Endothelial cell (in vitro differentiated cells): ENCODE data around the gene NRXN3. TPM values are rescaled to one million over a fixed set of nuclear protein-coding genes. Genes with fewer than 3 reads are reported as not detected.
"Not testable (repeated sequence)": the region's sequence is repeated elsewhere in the genome, so short reads cannot be mapped to it uniquely, and the experiment has no call there.

Experiments used
- DNase-seq: peaks from one replicate; pipeline ENCODE4 v3.0.0; 2021; ENCODE audit warnings: low spot score
- H3K27ac Mint-ChIP-seq: one replicate; pipeline ENCODE4 v1.8.0; 2021; ENCODE audit warnings: mixed read lengths, inconsistent platforms; ENCODE audit not compliant: unreplicated experiment
- H3K27me3 Mint-ChIP-seq: one replicate; pipeline ENCODE4 v1.8.0; 2021; ENCODE audit warnings: mild to moderate bottlenecking, moderate library complexity, mixed read lengths, inconsistent platforms; ENCODE audit not compliant: unreplicated experiment
- H3K36me3 Mint-ChIP-seq: one replicate; pipeline ENCODE4 v1.8.0; 2021; ENCODE audit warnings: mild to moderate bottlenecking, low read depth, mixed read lengths, inconsistent platforms; ENCODE audit not compliant: unreplicated experiment
- H3K4me1 Mint-ChIP-seq: one replicate; pipeline ENCODE4 v1.8.0; 2021; ENCODE audit warnings: mild to moderate bottlenecking, mixed read lengths, inconsistent platforms; ENCODE audit not compliant: unreplicated experiment
- H3K4me3 Mint-ChIP-seq: one replicate; pipeline ENCODE4 v1.8.0; 2021; ENCODE audit warnings: mild to moderate bottlenecking, mixed read lengths, inconsistent platforms; ENCODE audit not compliant: unreplicated experiment
- H3K9me3 Mint-ChIP-seq: one replicate; pipeline ENCODE4 v1.8.0; 2021; ENCODE audit warnings: mixed read lengths, inconsistent platforms; ENCODE audit not compliant: unreplicated experiment
- total RNA-seq: library from RNA; stranded (reverse); fragmentation: NEBNext Ultra II Directional; extraction: Animal tissue kit (Norgen Biotek cat#: 25700); gene quantifications from one replicate; pipeline ENCODE4 v1.2.1, GENCODE V29; 2021; ENCODE audit not compliant: unreplicated experiment
- TF ChIP-seq, protein P1 (sequence below): fragments of 200-600 bp; sonication (generic); IDR thresholded peaks from one replicate; pipeline ENCODE4 v1.5.0; 2021; ENCODE audit warnings: antibody characterized with exemption; ENCODE audit not compliant: unreplicated experiment

The NRXN3 gene
- total RNA-seq, 1 donor from 2014 or later, result 2.3 TPM

DNA sequence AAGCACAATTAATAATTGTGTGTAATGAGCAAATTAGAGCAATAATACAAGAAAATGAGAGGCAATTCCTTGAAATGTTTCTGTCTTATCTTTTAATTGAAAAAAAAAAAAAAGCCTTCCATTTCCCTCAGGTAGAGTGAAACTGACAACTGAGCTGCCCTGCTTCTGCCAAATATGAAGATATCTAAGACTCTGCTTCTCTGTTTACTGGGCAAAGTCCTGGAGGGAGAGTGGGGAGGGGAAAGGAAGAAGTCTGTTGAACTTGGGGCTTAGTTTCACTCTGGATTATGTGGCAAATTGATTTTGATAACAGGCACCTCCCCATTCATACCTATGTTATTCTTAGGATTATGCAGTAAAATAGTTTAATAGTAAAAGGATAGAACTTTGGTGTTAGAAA is 364.9 kb downstream of the NRXN3 start:
- no peaks in the 10 kb centered on the region for H3K27me3 Mint-ChIP-seq
- TF ChIP-seq, protein P1, sequence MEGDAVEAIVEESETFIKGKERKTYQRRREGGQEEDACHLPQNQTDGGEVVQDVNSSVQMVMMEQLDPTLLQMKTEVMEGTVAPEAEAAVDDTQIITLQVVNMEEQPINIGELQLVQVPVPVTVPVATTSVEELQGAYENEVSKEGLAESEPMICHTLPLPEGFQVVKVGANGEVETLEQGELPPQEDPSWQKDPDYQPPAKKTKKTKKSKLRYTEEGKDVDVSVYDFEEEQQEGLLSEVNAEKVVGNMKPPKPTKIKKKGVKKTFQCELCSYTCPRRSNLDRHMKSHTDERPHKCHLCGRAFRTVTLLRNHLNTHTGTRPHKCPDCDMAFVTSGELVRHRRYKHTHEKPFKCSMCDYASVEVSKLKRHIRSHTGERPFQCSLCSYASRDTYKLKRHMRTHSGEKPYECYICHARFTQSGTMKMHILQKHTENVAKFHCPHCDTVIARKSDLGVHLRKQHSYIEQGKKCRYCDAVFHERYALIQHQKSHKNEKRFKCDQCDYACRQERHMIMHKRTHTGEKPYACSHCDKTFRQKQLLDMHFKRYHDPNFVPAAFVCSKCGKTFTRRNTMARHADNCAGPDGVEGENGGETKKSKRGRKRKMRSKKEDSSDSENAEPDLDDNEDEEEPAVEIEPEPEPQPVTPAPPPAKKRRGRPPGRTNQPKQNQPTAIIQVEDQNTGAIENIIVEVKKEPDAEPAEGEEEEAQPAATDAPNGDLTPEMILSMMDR, result no peak
- no peak overlapping the region for H3K27ac Mint-ChIP-seq
- no peaks in the 10 kb centered on the region for H3K36me3 Mint-ChIP-seq
- no peaks in the 10 kb centered on the region for H3K9me3 Mint-ChIP-seq
- H3K4me3 Mint-ChIP-seq, result no peak overlapping the region
- DNase-seq, result no peak
- no peaks in the 10 kb centered on the region for H3K4me1 Mint-ChIP-seq

DNA sequence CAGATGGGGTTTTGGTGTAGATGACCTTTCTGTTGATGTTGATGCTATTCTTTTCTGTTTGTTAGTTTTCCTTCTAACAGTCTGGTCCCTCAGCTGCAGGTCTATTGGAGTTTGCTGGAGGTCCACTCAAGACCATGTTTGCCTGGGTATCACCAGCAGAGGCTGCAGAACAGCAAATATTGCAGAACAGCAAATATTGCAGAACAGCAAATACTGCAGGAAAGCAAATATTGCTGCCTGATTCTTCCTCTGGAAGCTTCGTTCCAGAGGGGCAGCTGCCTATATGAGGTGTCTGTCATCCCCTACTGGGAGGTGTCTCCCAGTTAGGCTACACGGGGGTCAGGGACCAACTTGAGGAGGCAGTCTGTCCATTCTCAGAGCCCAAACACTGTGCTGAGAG is 371.6 kb downstream of the NRXN3 start:
- not testable (repeated sequence) for H3K36me3 Mint-ChIP-seq, DNase-seq, H3K27ac Mint-ChIP-seq, H3K4me3 Mint-ChIP-seq, H3K4me1 Mint-ChIP-seq, H3K9me3 Mint-ChIP-seq, H3K27me3 Mint-ChIP-seq

DNA sequence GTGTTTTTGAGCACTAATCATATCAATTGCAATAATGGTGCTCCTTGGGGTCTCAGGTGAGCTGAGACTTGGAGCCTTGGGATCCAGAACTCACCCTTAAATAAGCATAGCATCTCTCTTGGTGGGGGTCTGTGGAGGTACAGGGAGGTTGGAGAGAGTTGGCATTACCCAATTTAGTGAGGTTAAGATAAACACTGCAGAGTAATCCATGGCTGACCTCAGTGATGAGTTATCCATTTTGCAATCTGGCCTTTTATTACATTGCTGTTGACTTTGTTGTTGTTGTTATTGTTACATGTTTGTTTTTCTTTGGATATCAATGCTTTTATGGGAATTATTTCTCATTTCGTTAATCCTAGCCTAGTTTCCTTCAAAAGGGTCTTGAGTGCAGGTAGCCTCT is 373.3 kb downstream of the NRXN3 start:
- TF ChIP-seq, protein P1, result no peak
- Mint-ChIP-seq H3K27ac (no peak overlapping the region), H3K4me3 (no peak overlapping the region), H3K36me3 (no peaks in the 10 kb centered on the region), H3K4me1 (no peaks in the 10 kb centered on the region), H3K9me3 (no peaks in the 10 kb centered on the region), H3K27me3 (no peaks in the 10 kb centered on the region)
- no peak for DNase-seq

DNA sequence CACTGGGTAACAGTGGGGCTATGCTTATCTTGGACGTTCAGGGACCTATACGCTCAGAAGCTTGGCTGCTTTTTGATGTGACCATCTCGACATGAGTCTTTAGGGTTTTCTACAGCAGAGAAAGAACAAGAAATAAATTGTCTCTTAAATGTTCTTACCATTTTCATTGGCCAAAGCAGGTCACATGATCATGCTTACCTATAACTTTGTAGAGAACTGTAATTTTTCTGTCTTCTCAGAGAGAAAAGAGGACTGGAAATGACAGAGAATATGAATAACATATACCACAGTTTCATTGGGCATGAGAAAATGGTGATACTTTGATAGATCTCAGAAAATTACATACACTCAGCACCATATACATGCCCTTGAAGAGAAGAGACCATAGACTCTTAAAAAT is 390.9 kb downstream of the NRXN3 start:
- DNase-seq, result no peak
- no peak overlapping the region for H3K4me3 Mint-ChIP-seq
- no peak overlapping the region for H3K27ac Mint-ChIP-seq
- H3K27me3 Mint-ChIP-seq, result no peaks in the 10 kb centered on the region
- no peaks in the 10 kb centered on the region for H3K9me3 Mint-ChIP-seq
- no peaks in the 10 kb centered on the region for H3K36me3 Mint-ChIP-seq
- H3K4me1 Mint-ChIP-seq, result peaks cover 3% of the 10 kb centered on the region
- TF ChIP-seq, protein P1, result no peak

DNA sequence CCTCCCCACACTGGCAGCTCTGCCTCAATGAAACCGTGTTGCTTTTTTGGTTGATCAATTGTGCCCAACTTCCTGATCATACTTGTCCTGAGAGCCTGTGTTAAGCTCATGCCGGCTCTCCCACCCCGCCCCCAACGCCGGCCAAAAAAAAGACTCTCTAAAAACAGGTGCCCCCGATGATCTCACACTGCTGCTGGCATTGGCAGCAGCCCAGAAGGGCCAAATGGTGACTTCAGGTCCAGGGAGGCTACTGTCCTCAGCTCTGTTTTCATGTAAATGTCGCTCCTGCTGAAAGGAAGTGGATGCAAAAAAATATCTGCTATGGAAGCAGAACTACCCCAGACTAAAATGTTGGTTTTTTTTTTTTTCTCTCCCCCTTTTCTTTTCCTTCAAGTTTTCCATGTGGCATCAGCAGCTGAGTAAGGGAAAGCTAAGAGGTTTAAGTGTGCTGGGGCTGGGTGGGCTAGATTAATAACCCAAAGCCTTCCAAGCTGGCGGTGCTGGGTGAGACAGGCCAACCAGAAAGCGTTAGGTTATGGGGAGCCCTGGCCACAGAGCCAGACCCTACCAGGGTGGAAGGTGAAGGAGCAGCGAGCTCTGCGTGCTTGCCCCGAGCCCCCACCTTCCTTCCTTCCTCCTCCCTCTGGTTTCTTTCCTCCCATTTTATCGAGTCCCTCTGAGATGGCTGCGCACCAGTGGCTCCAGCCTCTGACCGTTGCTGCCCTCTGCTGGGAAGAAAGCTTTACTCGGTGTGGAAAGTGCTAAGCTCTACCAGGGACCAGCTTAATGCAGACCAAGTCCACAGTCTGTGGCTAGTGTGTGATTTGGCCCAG is 396.1 kb downstream of the NRXN3 start:
- no peaks in the 10 kb centered on the region for H3K36me3 Mint-ChIP-seq

More for the DNA sequence above, 396.1 kb downstream of the NRXN3 start:
- TF ChIP-seq, protein P1, result peak; percentile 61
- Mint-ChIP-seq H3K27me3 (peaks cover 2% of the 10 kb centered on the region), H3K4me1 (peaks cover 9% of the 10 kb centered on the region), H3K9me3 (no peaks in the 10 kb centered on the region), H3K27ac (no peak overlapping the region), H3K4me3 (no peak overlapping the region)
- peak; percentile 91 for DNase-seq
